Testis (tissue), 5 donors: ENCODE data around the gene FAM53B. TPM values are rescaled to one million over a fixed set of nuclear protein-coding genes. Genes with fewer than 3 reads are reported as not detected.
A peak's percentile ranks its signal among the peaks of the same experiment; 100 is the strongest.
"Not testable (repeated sequence)": the region's sequence is repeated elsewhere in the genome, so short reads cannot be mapped to it uniquely, and the experiment has no call there.

ENCODE experiments used
- DNase-seq: peaks from one replicate; pipeline ENCODE4 v3.0.0-alpha.2; 2019
- H3K27ac ChIP-seq, 2 donors: fragments of 200-600 bp; sonication (generic); one replicate each; pipeline ENCODE4 v1.5.1; 2019
- H3K27me3 ChIP-seq: fragments of 200-600 bp; sonication (generic); one replicate; pipeline ENCODE4 v1.5.1; 2019
- H3K36me3 ChIP-seq: fragments of 200-600 bp; sonication (generic); one replicate; pipeline ENCODE4 v1.5.1; 2017; ENCODE audit warnings: low read depth; ENCODE audit errors: missing control alignments
- H3K4me1 ChIP-seq: fragments of 200-600 bp; sonication (generic); one replicate; pipeline ENCODE4 v1.5.1; 2019
- H3K4me3 ChIP-seq, 2 donors: fragments of 200-600 bp; sonication (generic); one replicate each; pipeline ENCODE4 v1.5.1; 2017 to 2019
- H3K9me3 ChIP-seq: fragments of 200-600 bp; sonication (generic); one replicate; pipeline ENCODE4 v1.5.1; 2017
- POLR2A ChIP-seq: fragments of 450-650 bp; IDR thresholded peaks from one replicate; pipeline ENCODE4 v1.6.1; 2017; ENCODE audit warnings: antibody characterized with exemption, mild to moderate bottlenecking, moderate library complexity
- WGBS, 2 donors: methylation state at CpG; one replicate each; pipeline ENCODE4 v1.1.5; 2018; 5-methylcytosine and 5-hydroxymethylcytosine counted together
- intact Hi-C: fragments of 100-400 bp; cut with DNase I; formaldehyde crosslinking; loops from one replicate; pipeline ENCODE4 v1.15.1; 2023; ENCODE audit warnings: low total_unique reads
- long read RNA-seq, 2 donors: transcript quantifications; one replicate each; lab custom pipeline, GENCODE V29; 2026
- polyA plus RNA-seq: library from polyadenylated mRNA; stranded (reverse); fragments of 350-450 nt; fragmentation: Illumina TruSeq; extraction: RNeasy Lipid Tissue Mini Kit (QIAGEN cat#74804); gene quantifications from one replicate; pipeline ENCODE4 v1.2.3, GENCODE V29; 2014; ENCODE audit warnings: low read depth, low replicate concordance; ENCODE audit not compliant: insufficient read depth
- total RNA-seq, 2 donors: library from RNA; depleted of rRNA; stranded (reverse); fragments of >200 nt; gene quantifications; one replicate each; pipeline ENCODE4 v1.2.3, GENCODE V29; 2016
- TF ChIP-seq, protein P1 (sequence below), 3 experiments: fragments of 450-650 bp in 2 of 3; fragments of 200-600 bp in 1 of 3; sonication (generic) in 1 of 3; IDR thresholded peaks; one replicate each; pipeline ENCODE4 v1.5.1; 2016 to 2019; ENCODE audit warnings: antibody characterized with exemption in 3 of 3, mild to moderate bottlenecking in 2 of 3, moderate library complexity in 1 of 3

Gene FAM53B, protein sequence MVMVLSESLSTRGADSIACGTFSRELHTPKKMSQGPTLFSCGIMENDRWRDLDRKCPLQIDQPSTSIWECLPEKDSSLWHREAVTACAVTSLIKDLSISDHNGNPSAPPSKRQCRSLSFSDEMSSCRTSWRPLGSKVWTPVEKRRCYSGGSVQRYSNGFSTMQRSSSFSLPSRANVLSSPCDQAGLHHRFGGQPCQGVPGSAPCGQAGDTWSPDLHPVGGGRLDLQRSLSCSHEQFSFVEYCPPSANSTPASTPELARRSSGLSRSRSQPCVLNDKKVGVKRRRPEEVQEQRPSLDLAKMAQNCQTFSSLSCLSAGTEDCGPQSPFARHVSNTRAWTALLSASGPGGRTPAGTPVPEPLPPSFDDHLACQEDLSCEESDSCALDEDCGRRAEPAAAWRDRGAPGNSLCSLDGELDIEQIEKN
- total RNA-seq: 100 to 1,000 TPM; 109 to 125 TPM
- polyA plus RNA-seq: 36.9 TPM
- long read RNA-seq, donor 1, full-length matches to known transcripts: 3 of 9 reads
- long read RNA-seq, donor 1, partial matches to known transcripts: 6 of 9 reads
- long read RNA-seq, donor 1, other reads (novel, unspliced or antisense): 0 of 9 reads
- long read RNA-seq, donor 2, full-length matches to known transcripts: 1 of 1 reads
- long read RNA-seq, donor 2, partial matches to known transcripts: 0 of 1 reads
- long read RNA-seq, donor 2, other reads (novel, unspliced or antisense): 0 of 1 reads

DNA sequence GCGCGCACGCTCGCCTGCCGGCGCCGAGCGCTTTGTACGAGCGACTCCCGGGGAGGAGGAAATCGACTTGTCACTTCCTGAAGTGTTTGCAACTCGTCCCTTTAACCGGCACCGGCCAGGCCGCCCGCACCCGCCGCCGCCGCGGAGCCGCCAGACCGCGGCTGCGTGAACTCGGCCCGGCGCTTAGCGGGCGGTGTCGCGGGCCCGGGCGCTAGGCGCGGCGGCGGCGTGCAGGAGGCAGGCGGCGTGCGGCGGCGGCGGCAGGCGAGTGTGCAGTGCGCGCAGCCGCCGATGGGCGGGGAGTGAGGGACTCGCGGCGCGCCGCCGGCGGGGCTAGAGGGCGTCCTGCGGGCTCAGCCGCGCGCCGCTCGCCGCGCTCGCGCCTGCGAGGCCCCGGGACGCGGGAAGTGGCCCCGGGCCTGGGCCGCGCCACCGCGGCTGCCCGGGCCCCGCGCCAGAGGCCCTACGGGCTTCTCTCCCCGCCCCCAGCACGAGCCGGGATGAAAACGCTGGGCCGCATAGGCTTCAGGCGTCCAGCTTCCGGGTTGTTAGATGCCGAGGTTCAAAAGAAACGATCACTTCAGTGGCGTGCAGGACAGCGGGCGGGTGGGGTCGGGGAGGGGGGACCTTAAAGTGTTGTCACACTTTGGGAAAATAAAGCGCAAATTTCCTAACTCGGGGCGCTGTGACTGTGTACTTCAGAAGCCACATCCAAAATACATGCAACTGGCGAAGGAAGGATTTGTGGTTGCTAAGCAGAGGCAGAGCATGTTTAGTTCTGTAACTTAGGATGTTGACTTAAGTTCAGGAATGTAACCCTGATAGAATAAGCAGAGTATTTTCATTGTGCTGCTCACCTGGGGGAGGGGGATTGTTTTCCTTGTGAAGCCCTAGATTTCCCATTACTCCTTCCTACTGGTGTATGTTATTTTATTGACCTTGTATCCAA, at the start of gene FAM53B:
TSS of gene FAM53B (minus strand) at position 277 of the 949 bp plus-strand sequence. CDS start 37,665 bp downstream, outside the sequence.
- TF ChIP-seq, protein P1, sequence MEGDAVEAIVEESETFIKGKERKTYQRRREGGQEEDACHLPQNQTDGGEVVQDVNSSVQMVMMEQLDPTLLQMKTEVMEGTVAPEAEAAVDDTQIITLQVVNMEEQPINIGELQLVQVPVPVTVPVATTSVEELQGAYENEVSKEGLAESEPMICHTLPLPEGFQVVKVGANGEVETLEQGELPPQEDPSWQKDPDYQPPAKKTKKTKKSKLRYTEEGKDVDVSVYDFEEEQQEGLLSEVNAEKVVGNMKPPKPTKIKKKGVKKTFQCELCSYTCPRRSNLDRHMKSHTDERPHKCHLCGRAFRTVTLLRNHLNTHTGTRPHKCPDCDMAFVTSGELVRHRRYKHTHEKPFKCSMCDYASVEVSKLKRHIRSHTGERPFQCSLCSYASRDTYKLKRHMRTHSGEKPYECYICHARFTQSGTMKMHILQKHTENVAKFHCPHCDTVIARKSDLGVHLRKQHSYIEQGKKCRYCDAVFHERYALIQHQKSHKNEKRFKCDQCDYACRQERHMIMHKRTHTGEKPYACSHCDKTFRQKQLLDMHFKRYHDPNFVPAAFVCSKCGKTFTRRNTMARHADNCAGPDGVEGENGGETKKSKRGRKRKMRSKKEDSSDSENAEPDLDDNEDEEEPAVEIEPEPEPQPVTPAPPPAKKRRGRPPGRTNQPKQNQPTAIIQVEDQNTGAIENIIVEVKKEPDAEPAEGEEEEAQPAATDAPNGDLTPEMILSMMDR (IDR thresholded peaks at IDR 0.05): peak in 1 of 3 experiments; percentile 80
- no peak for TF ChIP-seq POLR2A
- Histone ChIP-seq H3K27me3 (no peaks in the 10 kb centered on the region), H3K4me1 (peaks cover 38% of the 10 kb centered on the region), H3K4me3 (peak within 1 kb of the TSS; percentile 74 to 88), H3K36me3 (no peaks in the 10 kb centered on the region), H3K9me3 (no peaks in the 10 kb centered on the region), H3K27ac (peak within 1 kb of the TSS; percentile 89 to 94)
- peak; percentile 90 for DNase-seq
- WGBS, 2 donors: 0 to 1% methylated on average over 29 to 62 of the region's 100 CpGs
- intact Hi-C loops: no loop called here

DNA sequence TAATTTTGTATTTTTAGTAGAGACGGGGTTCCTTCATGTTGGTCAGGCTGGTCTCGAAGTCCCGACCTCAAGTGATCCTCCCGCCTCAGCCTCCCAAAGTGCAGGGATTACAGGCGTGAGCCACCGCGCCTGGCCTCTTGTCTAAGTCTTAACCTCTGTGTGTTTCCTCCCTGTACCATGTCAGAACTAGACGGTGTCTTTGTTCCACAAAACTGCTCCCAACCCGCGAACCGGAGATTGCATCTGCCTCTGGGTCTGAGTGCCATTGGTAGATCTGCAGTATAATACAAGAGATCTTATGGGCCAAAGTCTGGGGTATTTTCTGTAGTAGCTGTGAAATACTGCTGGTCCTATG, 48.8 kb upstream of the FAM53B start:
- no peak for DNase-seq
- peaks cover 5% of the 10 kb centered on the region for H3K4me1 ChIP-seq
- H3K27me3 ChIP-seq: no peaks in the 10 kb centered on the region
- TF ChIP-seq POLR2A: no peak
- TF ChIP-seq, protein P1 (IDR thresholded peaks at IDR 0.05): no peak
- H3K36me3 ChIP-seq: no peaks in the 10 kb centered on the region
- intact Hi-C loops: no loop called here
- H3K4me3 ChIP-seq: peak overlapping the region in 1 of 2 donors; percentile 95
- no peaks in the 10 kb centered on the region for H3K9me3 ChIP-seq
- 79 to 89% methylated on average over 10 to 11 of the region's 11 CpGs for WGBS, 2 donors
- no peak overlapping the region for H3K27ac ChIP-seq

DNA sequence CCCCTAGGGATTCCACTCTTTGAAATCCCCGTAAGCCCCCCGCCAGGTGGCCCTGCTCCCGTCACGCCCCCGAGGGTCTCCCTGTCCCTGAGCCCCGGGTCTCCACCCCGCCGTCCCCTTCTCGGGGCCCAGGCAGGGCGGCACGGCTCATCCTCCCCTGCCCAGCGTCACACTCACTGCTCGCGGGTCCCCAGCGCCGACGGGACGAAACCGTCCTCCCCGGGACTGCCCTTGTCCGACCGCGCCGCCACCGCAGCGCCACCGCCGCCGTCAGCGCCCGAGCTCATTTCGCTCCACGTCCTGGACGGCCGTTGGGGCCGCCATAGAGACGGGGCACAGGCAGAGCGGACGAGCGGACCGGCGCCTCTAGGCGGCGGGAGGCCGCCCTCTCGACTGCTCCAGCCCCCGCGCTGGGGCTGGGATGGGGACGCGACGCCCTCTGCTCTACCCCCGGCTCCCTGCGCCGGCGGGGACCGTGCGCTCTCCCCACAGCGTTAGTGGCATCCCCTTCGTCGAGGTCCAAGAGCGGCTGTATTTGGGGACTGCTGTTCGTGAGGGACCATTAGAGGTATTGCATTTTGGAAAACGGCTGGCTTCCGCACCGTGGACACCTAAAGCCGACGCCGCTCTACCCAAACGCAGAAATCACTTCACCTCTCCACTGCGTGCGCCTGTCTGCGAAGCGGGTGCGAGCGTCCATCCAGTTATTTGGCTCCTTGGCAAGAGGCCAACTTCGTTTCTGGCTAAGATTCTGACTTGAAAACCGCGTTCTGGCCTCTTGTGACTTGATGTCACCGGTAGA, 47.6 kb upstream of the FAM53B start, which contains the start of gene EEF1AKMT2:
TSS of gene EEF1AKMT2 (minus strand) at position 341 of the 802 bp plus-strand sequence. CDS start at position 287, 54 bp downstream.
- 0 to 1% methylated on average over 19 to 79 of the region's 79 CpGs for WGBS, 2 donors
- peaks cover 5% of the 10 kb centered on the region for H3K4me1 ChIP-seq
- H3K27ac ChIP-seq: peak within 1 kb of the TSS; percentile 88 to 93
- peak; percentile 89 for DNase-seq
- no peaks in the 10 kb centered on the region for H3K9me3 ChIP-seq
- H3K27me3 ChIP-seq: no peaks in the 10 kb centered on the region
- H3K36me3 ChIP-seq: no peaks in the 10 kb centered on the region
- TF ChIP-seq, protein P1 (IDR thresholded peaks at IDR 0.05): peak in 2 of 3 experiments; percentile 29 to 56
- no peak for TF ChIP-seq POLR2A
- peak within 1 kb of the TSS; percentile 95 to 99 for H3K4me3 ChIP-seq
- intact Hi-C loops: no loop called here

DNA sequence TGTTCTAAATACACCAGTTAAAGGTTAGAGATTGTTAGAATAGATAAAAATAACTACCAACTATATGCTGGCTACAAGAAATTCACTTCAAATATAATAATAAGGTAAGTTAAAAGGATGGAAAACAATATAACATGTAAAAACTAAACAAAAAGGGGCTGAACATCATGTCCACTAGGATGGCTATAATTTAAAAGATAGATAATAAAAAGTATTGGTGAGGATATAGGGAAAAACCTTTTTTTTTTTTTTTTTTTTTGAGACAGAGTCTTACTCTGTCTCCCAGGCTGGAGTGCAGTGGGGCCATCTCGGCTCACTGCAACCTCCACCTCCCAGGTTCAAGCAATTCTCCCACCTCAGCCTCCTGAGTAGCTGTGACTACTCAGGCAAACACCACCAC, 38.7 kb upstream of the FAM53B start:
- DNase-seq, H3K27me3 ChIP-seq, H3K36me3 ChIP-seq, H3K27ac ChIP-seq, H3K9me3 ChIP-seq, H3K4me3 ChIP-seq, intact Hi-C loops, H3K4me1 ChIP-seq: not testable (repeated sequence)
- 93 to 96% methylated on average over 1 of the region's 1 CpG for WGBS, 2 donors
